HG02885 (cell line): ENCODE measurements around the gene CEP97.
A peak's percentile ranks its signal among the peaks of the same experiment; 100 is the strongest.
"Not testable (repeated sequence)": the region's sequence is repeated elsewhere in the genome, so short reads cannot be mapped to it uniquely, and the experiment has no call there.

Experiments
- ATAC-seq: cut with Tn5 transposase; IDR thresholded peaks from one replicate; pipeline ENCODE4 v1.9.1; 2021; ENCODE audit warnings: mild to moderate bottlenecking; ENCODE audit not compliant: unreplicated experiment, poor library complexity

The CEP97 gene

GRCh38 chr3:101758224-101758623 lies 33.8 kb downstream of the CEP97 start:
- no peak for ATAC-seq

DNA sequence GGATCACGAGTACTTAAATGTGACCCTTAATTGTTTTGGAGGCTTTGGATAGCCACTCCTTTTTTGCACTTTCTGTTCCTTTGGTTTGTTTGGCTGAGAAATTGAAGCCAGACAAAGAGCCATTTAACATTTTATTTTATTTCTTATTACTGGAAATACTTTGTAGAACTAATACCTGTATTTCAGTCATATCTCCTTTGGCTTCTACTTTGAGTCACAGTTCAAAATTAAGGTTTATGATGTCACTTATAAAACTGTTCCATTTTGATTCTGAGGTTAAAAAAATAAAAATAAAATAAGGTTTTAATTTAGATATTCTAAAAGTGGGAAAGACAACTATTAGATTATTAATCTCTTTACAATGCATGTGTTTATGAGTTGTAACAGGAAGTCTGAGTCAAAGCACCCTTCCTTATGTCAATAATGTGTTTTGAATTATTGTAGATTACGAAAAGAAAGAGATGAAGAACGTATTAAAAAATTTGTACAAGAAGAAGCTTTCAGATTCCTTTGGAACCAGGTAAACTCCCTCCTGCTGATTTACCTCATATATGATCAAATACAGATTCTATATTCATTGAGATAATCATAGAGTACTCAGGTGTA lies 37.7 kb downstream of the CEP97 start:
- ATAC-seq: no peak

- not testable (repeated sequence) for ATAC-seq
Measured at GRCh38 chr3:101777745-101778281, 53.4 kb downstream of the CEP97 start.

DNA sequence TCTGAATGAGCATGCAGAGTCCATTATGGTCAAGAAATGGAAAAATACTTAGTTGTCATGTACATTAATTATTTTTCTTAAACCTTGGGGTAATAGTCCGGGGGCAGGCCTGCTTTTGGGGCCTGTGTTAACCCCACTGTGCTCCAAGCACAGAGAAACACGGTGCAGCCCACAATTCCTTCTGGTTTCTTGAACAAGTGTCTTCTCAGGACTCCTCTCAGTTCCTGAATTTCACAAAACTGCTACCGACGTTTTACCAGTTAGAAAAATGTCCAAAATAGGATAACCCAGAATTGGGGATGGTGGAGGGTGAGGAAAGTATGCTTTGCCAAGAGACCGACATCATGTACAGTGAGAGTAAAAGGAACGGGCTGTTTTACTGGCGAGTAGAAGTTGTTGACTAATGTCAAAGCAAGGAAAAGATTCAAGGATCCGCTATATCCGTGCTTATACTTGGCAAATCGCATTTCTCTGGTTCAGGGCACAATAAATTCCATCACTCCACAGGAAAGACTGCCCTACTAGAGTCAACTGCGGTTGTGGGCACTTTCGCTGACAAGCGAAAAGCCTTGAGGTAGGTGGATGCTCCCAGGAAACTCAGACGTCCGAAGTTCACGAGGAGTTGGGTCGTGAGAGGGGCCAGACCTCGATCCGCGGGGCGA lies 54.1 kb downstream of the CEP97 start:
- ATAC-seq: no peak

GRCh38 chr3:101779047-101779821 lies 54.8 kb downstream of the CEP97 start, which contains the start of gene NXPE3:
Gene NXPE3, plus strand, starts transcription at chr3:101779211. Its CDS starts 6,386 bp downstream, at chr3:101785597.
- ATAC-seq: peak; percentile 94

GRCh38 chr3:101779822-101780381 lies 55.5 kb downstream of the CEP97 start:
- no peak for ATAC-seq

DNA sequence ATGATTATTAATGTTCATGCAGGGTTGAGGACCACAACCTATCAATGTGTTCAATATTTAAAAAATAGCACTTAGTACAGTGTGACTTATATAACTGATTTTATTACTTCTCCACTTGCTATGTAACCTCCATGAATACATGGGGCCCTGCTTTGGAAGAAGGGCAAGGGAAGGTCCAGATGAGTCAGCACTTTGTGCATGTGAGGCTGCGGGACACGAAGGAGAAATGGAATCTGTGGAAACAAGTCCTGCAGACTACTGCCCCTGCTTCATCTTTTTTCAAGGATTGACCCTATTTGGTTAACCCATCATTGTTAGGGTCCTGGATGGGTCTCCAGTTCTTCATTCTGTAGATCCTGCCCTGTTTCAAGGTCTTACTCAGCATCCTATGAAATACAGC lies 56.2 kb downstream of the CEP97 start:
- no peak for ATAC-seq

- no peak for ATAC-seq
Measured at GRCh38 chr3:101781166-101781565, 56.8 kb downstream of the CEP97 start.

DNA sequence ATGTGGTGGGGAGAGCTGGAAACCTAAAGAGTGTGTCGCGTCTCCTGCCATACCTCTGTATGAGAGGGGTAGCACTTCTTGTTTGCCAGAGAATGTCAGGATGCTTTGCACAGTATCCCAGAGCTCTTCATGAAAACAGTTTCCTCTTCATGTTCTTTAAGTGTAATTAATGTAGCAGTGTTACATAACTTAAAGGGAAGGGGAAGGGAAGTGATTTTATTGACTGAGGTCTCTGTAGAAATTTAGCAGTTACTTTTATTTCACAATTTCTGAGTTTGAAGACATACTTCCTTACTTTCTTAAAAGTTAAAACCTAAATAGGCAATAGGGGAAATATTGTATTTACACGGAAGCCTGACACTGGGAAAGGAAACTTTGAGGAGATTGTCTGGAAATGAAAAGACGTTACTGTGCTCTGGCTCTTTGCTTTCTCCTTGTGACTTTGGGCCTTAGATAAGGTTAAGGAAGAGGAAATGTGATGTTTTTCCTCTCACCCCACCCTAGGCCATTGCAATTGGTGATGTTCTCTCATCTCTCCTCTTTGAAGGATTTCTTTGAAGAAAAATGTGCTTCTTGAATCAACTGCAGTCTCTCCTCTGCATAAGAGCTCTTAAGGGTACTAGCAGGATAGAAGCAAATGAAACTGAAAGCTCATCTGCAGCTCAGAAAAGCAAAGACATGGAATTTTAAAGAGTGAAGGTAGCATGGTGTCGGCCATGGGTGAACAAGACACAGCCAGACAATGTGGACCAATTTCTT lies 60.6 kb downstream of the CEP97 start:
- ATAC-seq: no peak

- ATAC-seq: peak; percentile 99
Measured at GRCh38 chr3:101791778-101792177, 67.4 kb downstream of the CEP97 start.

GRCh38 chr3:101796077-101796680 lies 71.8 kb downstream of the CEP97 start:
- ATAC-seq: no peak

GRCh38 chr3:101801174-101801573 lies 76.8 kb downstream of the CEP97 start:
- no peak for ATAC-seq

DNA sequence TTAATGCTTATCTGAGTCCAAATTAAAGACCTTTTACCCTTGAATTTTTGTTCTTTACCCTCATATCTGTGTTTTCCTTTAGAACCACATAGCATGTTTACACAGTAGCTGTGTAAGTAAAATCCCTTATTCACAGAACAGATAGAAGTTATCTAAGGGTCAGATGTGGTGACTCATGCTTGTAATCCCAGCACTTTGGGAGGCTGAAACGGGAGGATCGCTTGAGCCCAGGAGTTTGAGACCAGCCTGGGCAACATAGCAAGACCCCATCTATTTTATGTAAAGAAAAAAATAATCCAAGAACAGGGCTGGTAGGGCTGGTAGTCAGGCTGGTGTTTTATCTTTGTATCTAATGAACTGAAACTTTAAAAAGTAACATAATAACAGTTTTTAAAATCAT lies 77.8 kb downstream of the CEP97 start:
- ATAC-seq: no peak

DNA sequence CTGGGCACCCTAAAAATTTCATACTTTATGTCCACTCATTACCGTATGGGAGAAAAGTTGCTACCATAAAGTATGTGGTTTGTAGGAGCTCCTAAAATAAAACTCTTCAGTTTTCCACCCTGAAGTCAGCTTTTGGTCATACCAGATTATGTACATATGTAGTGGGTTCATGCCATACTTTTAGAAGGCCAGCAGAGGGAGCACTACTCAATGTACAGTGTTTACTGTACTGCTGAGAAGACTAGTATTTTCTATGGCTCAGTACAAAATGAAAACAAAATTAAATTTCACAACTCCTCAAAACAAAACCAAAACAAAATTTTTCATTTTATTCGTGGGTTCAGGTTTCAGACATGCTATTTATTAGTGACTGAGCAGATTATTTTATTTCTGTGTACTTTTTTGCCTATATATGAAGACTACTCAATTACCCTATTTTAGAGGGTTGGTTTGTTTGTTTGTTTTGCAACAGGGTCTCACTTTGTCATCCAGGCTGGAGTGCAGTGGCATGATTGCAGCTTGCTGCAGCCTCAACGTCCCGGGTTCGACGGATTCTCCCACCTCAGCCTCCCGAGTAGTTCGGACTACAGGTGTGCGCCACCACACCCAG lies 78.9 kb downstream of the CEP97 start:
- ATAC-seq: peak; percentile 95

DNA sequence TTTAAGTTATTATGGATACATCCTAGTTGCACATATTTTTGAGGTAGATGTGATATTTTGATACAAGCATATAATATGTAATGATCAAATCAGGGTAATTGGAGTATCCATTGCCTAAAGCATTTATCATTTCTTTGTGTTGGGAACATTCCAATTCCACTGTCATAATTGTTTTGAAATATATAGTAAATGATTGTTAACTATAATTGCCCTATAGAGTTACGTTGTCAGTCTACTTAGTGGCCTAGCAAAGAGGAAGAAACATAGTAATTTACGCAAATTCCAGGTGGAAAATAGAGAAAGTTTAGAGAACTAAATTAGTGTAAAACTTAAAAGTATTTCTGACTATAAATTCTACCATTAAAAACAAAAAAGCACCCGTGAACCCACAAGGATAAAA lies 79.5 kb downstream of the CEP97 start:
- no peak for ATAC-seq

DNA sequence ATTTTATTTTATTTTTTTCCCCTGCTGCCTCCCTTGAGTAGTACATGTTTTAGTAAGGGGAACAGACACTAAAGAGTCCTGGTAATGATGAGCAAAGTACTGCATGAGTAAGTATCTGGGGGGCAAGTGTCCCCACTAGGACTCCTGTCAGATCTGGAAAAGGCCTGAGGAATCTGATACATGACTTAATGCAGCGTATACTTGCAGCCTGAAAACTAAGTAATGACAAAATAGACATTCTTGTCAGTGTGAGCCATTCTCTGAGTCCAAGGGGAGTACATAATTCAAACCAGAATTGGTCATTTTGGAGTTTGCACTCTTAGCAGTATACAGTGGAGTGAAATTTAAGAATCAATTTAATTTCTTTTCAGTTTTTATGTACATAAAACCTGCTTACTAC lies 82.1 kb downstream of the CEP97 start:
- no peak for ATAC-seq

DNA sequence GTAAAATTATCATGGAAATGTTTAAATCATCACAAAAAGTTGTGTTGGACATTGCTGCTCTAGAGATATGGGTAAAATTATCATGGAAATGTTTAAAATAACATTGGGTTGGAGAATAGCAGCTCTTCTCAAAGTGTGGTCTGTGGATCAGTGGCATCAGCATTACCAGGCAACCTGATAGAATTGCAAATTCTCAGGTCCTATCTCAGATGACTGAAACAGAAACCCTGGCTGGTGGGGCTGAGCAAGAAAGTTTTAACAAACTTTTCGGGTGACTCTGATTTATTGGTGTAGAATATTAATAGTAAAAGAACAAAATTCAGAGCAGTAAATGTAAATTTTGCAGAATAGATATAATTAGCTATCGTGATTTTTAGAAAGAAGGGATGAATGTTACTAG lies 83.5 kb downstream of the CEP97 start:
- ATAC-seq: peak; percentile 78

DNA sequence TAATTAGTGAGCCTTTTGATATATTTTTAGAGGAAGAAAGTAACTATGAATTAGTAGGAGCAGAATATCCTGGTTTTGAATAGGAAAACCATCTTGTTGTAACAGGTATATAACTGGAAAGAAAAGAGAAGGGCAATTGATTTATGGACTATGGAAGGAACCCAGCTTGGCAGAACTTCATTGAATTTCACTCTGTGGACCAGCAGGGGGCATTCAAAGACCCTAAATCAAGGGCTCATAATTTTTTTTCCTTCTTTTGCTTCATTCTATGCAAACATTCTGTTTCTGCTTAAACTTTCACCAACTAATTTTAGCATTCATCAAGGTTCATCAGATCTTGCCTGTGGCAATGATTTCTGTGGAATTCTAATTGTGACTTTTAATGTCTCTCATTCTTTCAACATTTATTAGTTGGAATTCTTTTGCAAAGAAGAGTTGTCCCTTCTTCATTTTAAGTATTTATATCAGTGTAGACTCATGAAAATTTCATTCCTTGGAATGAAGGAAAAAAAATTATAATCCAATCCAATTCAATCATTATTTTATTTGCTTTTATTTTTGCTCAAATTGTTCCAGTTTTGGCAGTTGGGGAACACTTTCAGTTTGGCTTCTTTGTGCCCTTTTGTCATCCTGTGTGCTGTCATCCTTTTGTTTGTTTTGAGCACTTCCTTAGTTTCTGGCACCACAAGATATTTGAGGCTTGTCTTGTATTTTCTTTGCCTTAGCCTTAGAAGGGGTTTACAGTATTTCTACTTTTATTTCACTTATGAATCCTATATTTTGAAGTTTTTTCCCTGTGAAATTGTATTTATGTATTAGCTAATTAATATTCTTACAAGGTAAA lies 85.0 kb downstream of the CEP97 start:
- peak; percentile 49 for ATAC-seq
